ENCODE data around the gene TNS4.

TNS4 gene

GRCh38 chr17:40448639-40449261 is 52.7 kb downstream of the TNS4 start:
- H3K18ac ChIP-seq (ENCODE audit: low read length) = no peak overlapping the region
- no peak overlapping the region for H2BK15ac ChIP-seq (ENCODE audit: low read length)
- no peak overlapping the region for H4K8ac ChIP-seq (ENCODE audit: low read depth, low read length)
- H3K9ac ChIP-seq (ENCODE audit: low read depth, low read length, poor library complexity) = no peak overlapping the region
- no peak overlapping the region for H3K23ac ChIP-seq (ENCODE audit: low read depth, low read length, poor library complexity)
- H3K36me3 ChIP-seq (replicated peaks in 1 of 2; ENCODE audit: control insufficient read depth in 2 of 2, insufficient read depth in 2 of 2, low read length in 2 of 2) = peaks cover 0 to 10% of the 10 kb centered on the region in 2 donors
- no CpG with 5 or more reads among the region's 7 CpGs for WGBS, 2 donors (ENCODE audit: extremely low coverage in 2 of 2, insufficient read length in 2 of 2, insufficient replicate concordance in 1 of 2)
- H2AFZ ChIP-seq (ENCODE audit: low read length) = no peak overlapping the region
- no peak overlapping the region for H3K4me2 ChIP-seq (ENCODE audit: insufficient read depth, low read length, poor library complexity, severe bottlenecking)
- peaks cover 8 to 14% of the 10 kb centered on the region in 2 donors for H3K4me1 ChIP-seq (ENCODE audit: control insufficient read depth in 2 of 2, insufficient read depth in 1 of 2, low read depth in 1 of 2, low read length in 2 of 2)
- H3K9me3 ChIP-seq (replicated peaks in 1 of 2; ENCODE audit: control insufficient read depth in 2 of 2, insufficient read depth in 1 of 2, low read depth in 1 of 2, low read length in 2 of 2) = no peaks in the 10 kb centered on the region
- H3K4ac ChIP-seq (ENCODE audit: low read length) = no peak overlapping the region
- no peak overlapping the region for H2BK5ac ChIP-seq (ENCODE audit: low read length)
- H3K14ac ChIP-seq (ENCODE audit: low read length) = no peak overlapping the region
- H3K4me3 ChIP-seq (ENCODE audit: low read length in 2 of 2) = peak overlapping the region in 1 of 2 donors; percentile 6
- H3K27me3 ChIP-seq (ENCODE audit: control insufficient read depth in 3 of 3, insufficient read depth in 3 of 3, low read depth in 1 of 3, low read length in 3 of 3) = no peaks in the 10 kb centered on the region
- H3K79me1 ChIP-seq (ENCODE audit: low read depth, low read length) = peaks cover 2% of the 10 kb centered on the region
- no peak overlapping the region for H2BK12ac ChIP-seq (ENCODE audit: low read length)
- no peak overlapping the region for H3K27ac ChIP-seq (replicated peaks; ENCODE audit: low read length)
- H2BK120ac ChIP-seq (ENCODE audit: low read depth, low read length) = no peak overlapping the region
- H4K91ac ChIP-seq (ENCODE audit: low read depth, low read length, poor library complexity) = no peak overlapping the region
- no peak for DNase-seq (ENCODE audit: low spot score)
- no peak overlapping the region for H2AK5ac ChIP-seq (ENCODE audit: low read depth, low read length)

- no CpG with 5 or more reads among the region's 8 CpGs for WGBS, 2 donors (ENCODE audit: extremely low coverage in 2 of 2, insufficient read length in 2 of 2, insufficient replicate concordance in 1 of 2)
- Histone ChIP-seq H3K4me3 (ENCODE audit: low read length in 2 of 2) (no peak overlapping the region), H4K8ac (ENCODE audit: low read depth, low read length) (no peak overlapping the region), H2BK15ac (ENCODE audit: low read length) (no peak overlapping the region), H4K91ac (ENCODE audit: low read depth, low read length, poor library complexity) (no peak overlapping the region), H3K18ac (ENCODE audit: low read length) (no peak overlapping the region), H2BK12ac (ENCODE audit: low read length) (no peak overlapping the region), H3K4ac (ENCODE audit: low read length) (no peak overlapping the region), H3K23ac (ENCODE audit: low read depth, low read length, poor library complexity) (no peak overlapping the region), H3K4me2 (ENCODE audit: insufficient read depth, low read length, poor library complexity, severe bottlenecking) (no peak overlapping the region), H3K36me3 (replicated peaks in 1 of 2; ENCODE audit: control insufficient read depth in 2 of 2, insufficient read depth in 2 of 2, low read length in 2 of 2) (peaks cover 0 to 5% of the 10 kb centered on the region in 2 donors), H3K9ac (ENCODE audit: low read depth, low read length, poor library complexity) (no peak overlapping the region), H2BK120ac (ENCODE audit: low read depth, low read length) (no peak overlapping the region), H3K14ac (ENCODE audit: low read length) (no peak overlapping the region), H2BK5ac (ENCODE audit: low read length) (no peak overlapping the region), H3K4me1 (ENCODE audit: control insufficient read depth in 2 of 2, insufficient read depth in 1 of 2, low read depth in 1 of 2, low read length in 2 of 2) (peaks cover 9 to 14% of the 10 kb centered on the region in 2 donors), H3K27ac (replicated peaks; ENCODE audit: low read length) (no peak overlapping the region), H3K9me3 (replicated peaks in 1 of 2; ENCODE audit: control insufficient read depth in 2 of 2, insufficient read depth in 1 of 2, low read depth in 1 of 2, low read length in 2 of 2) (no peaks in the 10 kb centered on the region), H2AFZ (ENCODE audit: low read length) (no peak overlapping the region), H3K27me3 (ENCODE audit: control insufficient read depth in 3 of 3, insufficient read depth in 3 of 3, low read depth in 1 of 3, low read length in 3 of 3) (no peaks in the 10 kb centered on the region), H3K79me1 (ENCODE audit: low read depth, low read length) (peaks cover 4% of the 10 kb centered on the region), H2AK5ac (ENCODE audit: low read depth, low read length) (no peak overlapping the region)
- DNase-seq (ENCODE audit: low spot score) = no peak
These were observed 53.2 kb downstream of the TNS4 start for GRCh38 chr17:40448213-40448638.

- Histone ChIP-seq H3K4me1 (ENCODE audit: control insufficient read depth in 2 of 2, insufficient read depth in 1 of 2, low read depth in 1 of 2, low read length in 2 of 2) (peaks cover 9 to 15% of the 10 kb centered on the region in 2 donors), H3K4me2 (ENCODE audit: insufficient read depth, low read length, poor library complexity, severe bottlenecking) (no peak overlapping the region), H2BK15ac (ENCODE audit: low read length) (no peak overlapping the region), H3K27me3 (ENCODE audit: control insufficient read depth in 3 of 3, insufficient read depth in 3 of 3, low read depth in 1 of 3, low read length in 3 of 3) (no peaks in the 10 kb centered on the region), H3K36me3 (replicated peaks in 1 of 2; ENCODE audit: control insufficient read depth in 2 of 2, insufficient read depth in 2 of 2, low read length in 2 of 2) (peaks cover 0 to 1% of the 10 kb centered on the region in 2 donors), H2BK120ac (ENCODE audit: low read depth, low read length) (no peak overlapping the region), H2BK12ac (ENCODE audit: low read length) (no peak overlapping the region), H3K9ac (ENCODE audit: low read depth, low read length, poor library complexity) (no peak overlapping the region), H3K23ac (ENCODE audit: low read depth, low read length, poor library complexity) (no peak overlapping the region), H4K91ac (ENCODE audit: low read depth, low read length, poor library complexity) (no peak overlapping the region), H3K9me3 (replicated peaks in 1 of 2; ENCODE audit: control insufficient read depth in 2 of 2, insufficient read depth in 1 of 2, low read depth in 1 of 2, low read length in 2 of 2) (no peaks in the 10 kb centered on the region), H2AFZ (ENCODE audit: low read length) (no peak overlapping the region), H4K8ac (ENCODE audit: low read depth, low read length) (no peak overlapping the region), H2BK5ac (ENCODE audit: low read length) (no peak overlapping the region), H3K18ac (ENCODE audit: low read length) (no peak overlapping the region), H3K79me1 (ENCODE audit: low read depth, low read length) (peaks cover 4% of the 10 kb centered on the region), H3K14ac (ENCODE audit: low read length) (no peak overlapping the region), H2AK5ac (ENCODE audit: low read depth, low read length) (no peak overlapping the region), H3K4ac (ENCODE audit: low read length) (no peak overlapping the region), H3K27ac (replicated peaks; ENCODE audit: low read length) (no peak overlapping the region), H3K4me3 (ENCODE audit: low read length in 2 of 2) (no peak overlapping the region)
- WGBS, 2 donors (ENCODE audit: extremely low coverage in 2 of 2, insufficient read length in 2 of 2, insufficient replicate concordance in 1 of 2) = no CpG with 5 or more reads among the region's 4 CpGs
- no peak for DNase-seq (ENCODE audit: low spot score)
These were observed 53.6 kb downstream of the TNS4 start for GRCh38 chr17:40447806-40448205.

GRCh38 chr17:40447148-40447644 is 54.2 kb downstream of the TNS4 start:
- Histone ChIP-seq H2BK12ac (ENCODE audit: low read length) (no peak overlapping the region), H2BK5ac (ENCODE audit: low read length) (no peak overlapping the region), H4K91ac (ENCODE audit: low read depth, low read length, poor library complexity) (no peak overlapping the region), H3K79me1 (ENCODE audit: low read depth, low read length) (peaks cover 4% of the 10 kb centered on the region), H3K14ac (ENCODE audit: low read length) (no peak overlapping the region), H3K4ac (ENCODE audit: low read length) (no peak overlapping the region), H3K4me3 (ENCODE audit: low read length in 2 of 2) (no peak overlapping the region), H3K23ac (ENCODE audit: low read depth, low read length, poor library complexity) (no peak overlapping the region), H2AK5ac (ENCODE audit: low read depth, low read length) (no peak overlapping the region), H3K4me1 (ENCODE audit: control insufficient read depth in 2 of 2, insufficient read depth in 1 of 2, low read depth in 1 of 2, low read length in 2 of 2) (peaks cover 13 to 17% of the 10 kb centered on the region in 2 donors), H3K18ac (ENCODE audit: low read length) (no peak overlapping the region), H4K8ac (ENCODE audit: low read depth, low read length) (no peak overlapping the region), H3K9me3 (replicated peaks in 1 of 2; ENCODE audit: control insufficient read depth in 2 of 2, insufficient read depth in 1 of 2, low read depth in 1 of 2, low read length in 2 of 2) (no peaks in the 10 kb centered on the region), H3K27ac (replicated peaks; ENCODE audit: low read length) (no peak overlapping the region), H3K9ac (ENCODE audit: low read depth, low read length, poor library complexity) (no peak overlapping the region), H2AFZ (ENCODE audit: low read length) (no peak overlapping the region), H3K4me2 (ENCODE audit: insufficient read depth, low read length, poor library complexity, severe bottlenecking) (no peak overlapping the region), H2BK15ac (ENCODE audit: low read length) (no peak overlapping the region), H2BK120ac (ENCODE audit: low read depth, low read length) (no peak overlapping the region), H3K27me3 (ENCODE audit: control insufficient read depth in 3 of 3, insufficient read depth in 3 of 3, low read depth in 1 of 3, low read length in 3 of 3) (no peaks in the 10 kb centered on the region), H3K36me3 (replicated peaks in 1 of 2; ENCODE audit: control insufficient read depth in 2 of 2, insufficient read depth in 2 of 2, low read length in 2 of 2) (no peaks in the 10 kb centered on the region)
- no CpG with 5 or more reads among the region's 8 CpGs for WGBS, 2 donors (ENCODE audit: extremely low coverage in 2 of 2, insufficient read length in 2 of 2, insufficient replicate concordance in 1 of 2)
- DNase-seq (ENCODE audit: low spot score) = no peak
